MM.1S (cell line): Measurements from ENCODE around the gene PDIA2.

Experiments
- EZH2 ChIP-seq: fragments of 300-600 bp; sonication (generic); optimal IDR thresholded peaks from 2 replicates; pipeline ENCODE3; 2017; ENCODE audit warnings: low read depth, mild to moderate bottlenecking, antibody characterized with exemption, low read length, mixed read lengths
- TF ChIP-seq, protein P1 (sequence below): fragments of 300-600 bp; sonication (generic); IDR thresholded peaks from 2 replicates; pipeline ENCODE4 v1.5.1; 2016; ENCODE audit warnings: antibody characterized with exemption, low read length, mixed read lengths

DNA sequence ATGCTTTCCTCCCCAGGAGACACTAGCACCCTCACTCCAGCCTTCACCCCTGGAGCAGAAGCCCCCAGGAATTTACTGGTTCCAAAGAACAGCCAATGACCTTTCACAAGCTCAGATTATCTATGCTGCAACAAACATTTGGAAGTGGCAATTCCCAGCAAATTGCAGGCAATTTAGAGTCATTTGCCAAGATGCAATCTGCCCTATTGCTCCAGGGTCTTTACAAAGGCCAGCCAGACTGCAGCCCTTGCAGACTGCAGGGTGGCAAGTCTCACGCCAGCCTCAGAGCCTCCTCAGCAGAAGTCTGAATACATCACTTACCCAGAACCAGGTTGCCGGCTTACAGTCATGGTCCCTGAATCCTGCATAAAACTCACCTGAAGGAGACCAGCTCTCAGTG, 47.8 kb downstream of the PDIA2 start:
- TF ChIP-seq, protein P1, sequence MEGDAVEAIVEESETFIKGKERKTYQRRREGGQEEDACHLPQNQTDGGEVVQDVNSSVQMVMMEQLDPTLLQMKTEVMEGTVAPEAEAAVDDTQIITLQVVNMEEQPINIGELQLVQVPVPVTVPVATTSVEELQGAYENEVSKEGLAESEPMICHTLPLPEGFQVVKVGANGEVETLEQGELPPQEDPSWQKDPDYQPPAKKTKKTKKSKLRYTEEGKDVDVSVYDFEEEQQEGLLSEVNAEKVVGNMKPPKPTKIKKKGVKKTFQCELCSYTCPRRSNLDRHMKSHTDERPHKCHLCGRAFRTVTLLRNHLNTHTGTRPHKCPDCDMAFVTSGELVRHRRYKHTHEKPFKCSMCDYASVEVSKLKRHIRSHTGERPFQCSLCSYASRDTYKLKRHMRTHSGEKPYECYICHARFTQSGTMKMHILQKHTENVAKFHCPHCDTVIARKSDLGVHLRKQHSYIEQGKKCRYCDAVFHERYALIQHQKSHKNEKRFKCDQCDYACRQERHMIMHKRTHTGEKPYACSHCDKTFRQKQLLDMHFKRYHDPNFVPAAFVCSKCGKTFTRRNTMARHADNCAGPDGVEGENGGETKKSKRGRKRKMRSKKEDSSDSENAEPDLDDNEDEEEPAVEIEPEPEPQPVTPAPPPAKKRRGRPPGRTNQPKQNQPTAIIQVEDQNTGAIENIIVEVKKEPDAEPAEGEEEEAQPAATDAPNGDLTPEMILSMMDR, result no peak
- TF ChIP-seq EZH2, result no peak
